ENCODE results near the gene FERMT3.

FERMT3 gene

DNA sequence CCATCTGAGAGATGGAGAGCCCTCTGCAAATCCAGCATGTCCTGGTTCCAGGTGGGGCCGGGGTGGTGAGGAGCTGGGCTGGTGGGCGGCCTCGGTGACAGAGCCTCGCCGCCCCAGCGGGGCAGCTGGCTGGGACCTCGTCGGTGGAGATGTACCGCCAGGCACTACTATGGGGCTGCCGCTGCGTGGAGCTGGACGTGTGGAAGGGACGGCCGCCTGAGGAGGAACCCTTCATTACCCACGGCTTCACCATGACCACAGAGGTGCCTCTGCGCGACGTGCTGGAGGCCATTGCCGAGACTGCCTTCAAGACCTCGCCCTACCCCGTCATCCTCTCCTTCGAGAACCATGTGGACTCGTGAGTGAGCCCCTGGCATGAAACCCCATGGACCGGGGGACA, 51.8 kb downstream of the FERMT3 start:
- DNase-seq (ENCODE audit: insufficient read length, low spot score) (no peak), FAIRE-seq (no peak)
- TF ChIP-seq SPI1 (IDR thresholded peaks at IDR 0.05; ENCODE audit: low read depth, low read length) (no peak), POLR2A (IDR thresholded peaks at IDR 0.05; ENCODE audit: low read depth, low read length) (no peak), TAF1 (IDR thresholded peaks at IDR 0.05; ENCODE audit: low read depth, low read length) (no peak), POU2F2 (IDR thresholded peaks at IDR 0.05; ENCODE audit: low read depth, low read length) (no peak), PAX5 (IDR thresholded peaks at IDR 0.05; ENCODE audit: insufficient read depth, low read length, severe bottlenecking) (no peak), POLR2AphosphoS5 (IDR thresholded peaks at IDR 0.05; ENCODE audit: low read depth, low read length) (no peak)

DNA sequence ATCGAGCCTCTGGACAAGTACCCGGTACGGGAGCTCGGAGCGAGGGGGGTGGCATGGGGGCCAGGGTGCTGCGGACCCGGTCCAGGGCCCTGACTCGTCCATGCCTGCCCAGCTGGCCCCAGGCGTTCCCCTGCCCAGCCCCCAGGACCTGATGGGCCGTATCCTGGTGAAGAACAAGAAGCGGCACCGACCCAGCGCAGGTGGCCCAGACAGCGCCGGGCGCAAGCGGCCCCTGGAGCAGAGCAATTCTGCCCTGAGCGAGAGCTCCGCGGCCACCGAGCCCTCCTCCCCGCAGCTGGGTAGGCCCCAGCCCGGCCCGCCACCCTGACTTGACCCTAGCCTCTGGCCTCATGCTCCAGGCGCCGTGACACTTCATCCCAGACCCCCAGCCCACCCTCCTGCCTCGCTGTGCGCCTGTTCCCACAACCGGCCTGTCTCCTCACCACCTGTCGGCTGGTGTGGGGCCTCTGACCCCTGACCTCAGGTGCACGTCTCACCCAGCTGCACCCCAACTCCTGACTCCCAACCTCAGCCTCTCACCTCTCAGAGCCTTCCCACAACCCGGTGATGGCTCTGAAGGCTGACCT, 52.5 kb downstream of the FERMT3 start:
- DNase-seq (ENCODE audit: insufficient read length, low spot score) (no peak), FAIRE-seq (no peak)
- TF ChIP-seq POU2F2 (IDR thresholded peaks at IDR 0.05; ENCODE audit: low read depth, low read length) (no peak), PAX5 (IDR thresholded peaks at IDR 0.05; ENCODE audit: insufficient read depth, low read length, severe bottlenecking) (no peak)

GRCh38 chr11:64259533-64260067, 53.1 kb downstream of the FERMT3 start:
- FAIRE-seq (no peak), DNase-seq (ENCODE audit: insufficient read length, low spot score) (no peak)
- TF ChIP-seq SPI1 (IDR thresholded peaks at IDR 0.05; ENCODE audit: low read depth, low read length): no peak
- TF ChIP-seq POLR2A (IDR thresholded peaks at IDR 0.05; ENCODE audit: low read depth, low read length): no peak
- TF ChIP-seq PAX5 (IDR thresholded peaks at IDR 0.05; ENCODE audit: insufficient read depth, low read length, severe bottlenecking): no peak
- no peak for TF ChIP-seq POLR2AphosphoS5 (IDR thresholded peaks at IDR 0.05; ENCODE audit: low read depth, low read length)

DNA sequence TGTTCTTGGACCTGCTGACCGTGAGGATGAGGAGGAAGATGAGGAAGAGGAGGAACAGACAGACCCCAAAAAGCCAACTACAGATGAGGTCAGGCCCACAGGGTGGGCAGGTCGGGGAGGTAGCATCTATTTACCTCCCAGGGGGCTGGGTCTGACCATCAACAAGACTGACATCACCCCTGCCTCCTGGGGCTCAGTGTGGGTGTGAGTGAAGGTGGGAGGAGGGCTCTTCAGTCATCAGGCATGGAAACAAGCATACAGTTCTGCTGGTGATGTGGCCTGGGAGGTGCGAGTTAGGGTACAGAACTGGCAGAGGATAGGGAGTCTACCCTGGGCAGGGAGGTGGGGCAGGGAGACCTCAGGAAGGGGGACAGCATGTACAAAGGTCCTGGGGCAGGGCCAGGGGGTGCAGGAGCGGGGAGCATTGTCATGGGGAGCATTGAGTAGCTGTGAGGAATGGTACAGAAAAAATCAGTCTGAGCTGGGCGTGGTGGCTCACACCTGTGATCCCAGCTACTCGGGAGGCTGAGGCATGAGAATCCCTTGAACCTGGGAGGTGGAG, 53.7 kb downstream of the FERMT3 start:
- TF ChIP-seq POLR2AphosphoS5 (IDR thresholded peaks at IDR 0.05; ENCODE audit: low read depth, low read length): no peak
- FAIRE-seq: no peak
- no peak for DNase-seq (ENCODE audit: insufficient read length, low spot score)

DNA sequence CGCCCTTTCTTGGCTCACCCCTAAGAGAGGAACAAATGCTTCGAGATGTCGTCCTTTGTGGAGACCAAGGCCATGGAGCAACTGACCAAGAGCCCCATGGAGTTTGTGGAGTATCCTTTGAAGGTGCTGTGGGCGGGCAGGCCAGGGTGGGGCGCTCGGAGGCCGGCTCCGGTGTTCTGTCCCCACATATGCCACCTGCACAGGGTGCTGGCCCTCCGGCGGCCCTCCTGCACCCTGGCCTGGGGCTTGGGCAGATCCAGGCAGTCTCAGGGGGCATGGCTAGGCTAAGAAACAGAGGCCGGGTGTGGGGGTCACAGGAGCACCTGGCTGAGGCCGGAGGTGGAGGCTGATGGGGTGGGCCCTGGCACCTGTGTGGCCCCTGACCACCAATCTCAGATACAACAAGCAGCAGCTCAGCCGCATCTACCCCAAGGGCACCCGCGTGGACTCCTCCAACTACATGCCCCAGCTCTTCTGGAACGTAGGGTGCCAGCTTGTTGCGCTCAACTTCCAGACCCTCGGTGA, 55.1 kb downstream of the FERMT3 start:
- DNase-seq (ENCODE audit: insufficient read length, low spot score) (no peak), FAIRE-seq (no peak)
- TF ChIP-seq POLR2A (IDR thresholded peaks at IDR 0.05; ENCODE audit: low read depth, low read length) (no peak), POU2F2 (IDR thresholded peaks at IDR 0.05; ENCODE audit: low read depth, low read length) (no peak), TAF1 (IDR thresholded peaks at IDR 0.05; ENCODE audit: low read depth, low read length) (no peak), SPI1 (IDR thresholded peaks at IDR 0.05; ENCODE audit: low read depth, low read length) (no peak), POLR2AphosphoS5 (IDR thresholded peaks at IDR 0.05; ENCODE audit: low read depth, low read length) (no peak), PAX5 (IDR thresholded peaks at IDR 0.05; ENCODE audit: insufficient read depth, low read length, severe bottlenecking) (no peak)

DNA sequence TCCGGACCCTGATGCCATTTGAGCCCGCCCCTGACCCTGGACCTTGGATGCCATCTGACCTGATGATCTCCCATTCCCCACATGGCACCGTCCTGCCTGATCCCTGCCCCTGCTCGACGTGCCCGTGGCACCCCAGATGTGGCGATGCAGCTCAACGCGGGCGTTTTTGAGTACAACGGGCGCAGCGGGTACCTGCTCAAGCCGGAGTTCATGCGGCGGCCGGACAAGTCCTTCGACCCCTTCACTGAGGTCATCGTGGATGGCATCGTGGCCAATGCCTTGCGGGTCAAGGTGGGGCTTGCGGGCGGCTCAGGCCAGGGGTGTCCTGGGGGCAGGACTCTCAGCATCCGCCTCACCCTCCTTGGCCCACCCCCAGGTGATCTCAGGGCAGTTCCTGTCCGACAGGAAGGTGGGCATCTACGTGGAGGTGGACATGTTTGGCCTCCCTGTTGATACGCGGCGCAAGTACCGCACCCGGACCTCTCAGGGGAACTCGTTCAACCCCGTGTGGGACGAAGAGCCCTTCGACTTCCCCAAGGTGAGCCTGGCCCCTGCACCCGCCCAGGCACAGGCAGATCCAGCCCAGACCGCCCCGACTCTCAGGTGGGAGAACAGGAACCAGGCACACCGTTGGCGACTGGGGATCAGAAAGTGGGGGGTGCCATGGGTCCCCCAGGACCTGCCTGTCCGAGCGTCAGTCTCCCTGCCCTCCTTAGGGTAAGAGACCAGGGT, 55.9 kb downstream of the FERMT3 start:
- no peak for FAIRE-seq
- no peak for TF ChIP-seq PAX5 (IDR thresholded peaks at IDR 0.05; ENCODE audit: insufficient read depth, low read length, severe bottlenecking)
- TF ChIP-seq POLR2A (IDR thresholded peaks at IDR 0.05; ENCODE audit: low read depth, low read length): no peak
- no peak for TF ChIP-seq POU2F2 (IDR thresholded peaks at IDR 0.05; ENCODE audit: low read depth, low read length)
- TF ChIP-seq TAF1 (IDR thresholded peaks at IDR 0.05; ENCODE audit: low read depth, low read length): no peak
- TF ChIP-seq SPI1 (IDR thresholded peaks at IDR 0.05; ENCODE audit: low read depth, low read length): no peak
- no peak for TF ChIP-seq POLR2AphosphoS5 (IDR thresholded peaks at IDR 0.05; ENCODE audit: low read depth, low read length)
- no peak for DNase-seq (ENCODE audit: insufficient read length, low spot score)

DNA sequence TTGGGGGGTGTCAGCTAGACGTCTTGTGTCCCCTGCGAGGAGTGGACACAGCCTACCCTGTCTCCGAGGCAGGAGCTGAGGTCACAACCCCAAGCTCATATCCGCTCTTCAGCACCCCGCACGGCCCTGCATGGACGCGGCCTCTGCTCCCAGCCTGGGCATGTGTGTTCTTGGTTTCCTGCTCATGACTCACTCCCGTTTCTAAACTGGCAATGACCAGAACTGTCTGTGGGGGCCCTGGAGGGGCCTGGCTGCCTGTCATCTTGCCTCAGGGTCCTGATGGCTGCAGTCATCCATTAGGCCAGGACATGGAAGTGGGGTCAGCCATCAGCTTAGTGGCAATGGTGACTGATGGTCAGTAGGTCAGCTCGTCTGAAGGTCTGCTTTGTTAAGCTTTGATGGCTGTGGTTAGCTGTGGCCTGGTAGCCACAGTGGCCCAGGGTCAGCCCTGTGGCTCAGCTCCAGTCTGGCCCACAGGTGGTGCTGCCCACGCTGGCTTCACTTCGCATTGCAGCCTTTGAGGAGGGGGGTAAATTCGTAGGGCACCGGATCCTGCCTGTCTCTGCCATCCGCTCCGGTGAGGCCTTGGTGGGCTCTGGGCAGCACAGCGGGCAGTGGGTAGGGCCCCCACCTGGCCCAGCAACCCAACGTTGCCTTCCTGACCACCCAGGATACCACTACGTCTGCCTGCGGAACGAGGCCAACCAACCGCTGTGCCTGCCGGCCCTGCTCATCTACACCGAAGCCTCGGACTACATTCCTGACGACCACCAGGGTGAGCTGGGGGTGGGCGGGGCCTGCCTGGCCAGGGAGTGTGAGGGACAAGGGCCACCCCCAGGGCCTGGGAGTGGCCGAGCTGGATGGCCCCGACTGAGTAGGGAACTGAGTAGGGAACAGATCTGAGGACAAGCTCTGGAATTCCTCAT, 56.8 kb downstream of the FERMT3 start:
- no peak for DNase-seq (ENCODE audit: insufficient read length, low spot score)

GRCh38 chr11:64263947-64264317, 57.4 kb downstream of the FERMT3 start:
- no peak for TF ChIP-seq POU2F2 (IDR thresholded peaks at IDR 0.05; ENCODE audit: low read depth, low read length)
- no peak for TF ChIP-seq TAF1 (IDR thresholded peaks at IDR 0.05; ENCODE audit: low read depth, low read length)
- no peak for TF ChIP-seq SPI1 (IDR thresholded peaks at IDR 0.05; ENCODE audit: low read depth, low read length)
- TF ChIP-seq POLR2A (IDR thresholded peaks at IDR 0.05; ENCODE audit: low read depth, low read length): no peak
- no peak for TF ChIP-seq POLR2AphosphoS5 (IDR thresholded peaks at IDR 0.05; ENCODE audit: low read depth, low read length)
- TF ChIP-seq PAX5 (IDR thresholded peaks at IDR 0.05; ENCODE audit: insufficient read depth, low read length, severe bottlenecking): no peak

More for the DNA sequence above, 56.8 kb downstream of the FERMT3 start:
- TF ChIP-seq TAF1 (IDR thresholded peaks at IDR 0.05; ENCODE audit: low read depth, low read length) (no peak), POLR2AphosphoS5 (IDR thresholded peaks at IDR 0.05; ENCODE audit: low read depth, low read length) (no peak), POLR2A (IDR thresholded peaks at IDR 0.05; ENCODE audit: low read depth, low read length) (no peak), POU2F2 (IDR thresholded peaks at IDR 0.05; ENCODE audit: low read depth, low read length) (no peak), PAX5 (IDR thresholded peaks at IDR 0.05; ENCODE audit: insufficient read depth, low read length, severe bottlenecking) (no peak), SPI1 (IDR thresholded peaks at IDR 0.05; ENCODE audit: low read depth, low read length) (no peak)
- FAIRE-seq: no peak

GRCh38 chr11:64264371-64264852, 57.9 kb downstream of the FERMT3 start:
- no peak for FAIRE-seq
- TF ChIP-seq POLR2A (IDR thresholded peaks at IDR 0.05; ENCODE audit: low read depth, low read length) (no peak), POU2F2 (IDR thresholded peaks at IDR 0.05; ENCODE audit: low read depth, low read length) (no peak), PAX5 (IDR thresholded peaks at IDR 0.05; ENCODE audit: insufficient read depth, low read length, severe bottlenecking) (no peak), TAF1 (IDR thresholded peaks at IDR 0.05; ENCODE audit: low read depth, low read length) (no peak), POLR2AphosphoS5 (IDR thresholded peaks at IDR 0.05; ENCODE audit: low read depth, low read length) (no peak), SPI1 (IDR thresholded peaks at IDR 0.05; ENCODE audit: low read depth, low read length) (no peak)
- DNase-seq (ENCODE audit: insufficient read length, low spot score): no peak

More at GRCh38 chr11:64263947-64264317, 57.4 kb downstream of the FERMT3 start:
- no peak for DNase-seq (ENCODE audit: insufficient read length, low spot score)
- FAIRE-seq: no peak
